Stimulated activated CD8-positive, alpha-beta memory T cell treated with anti-CD3 and anti-CD28 coated beads, Interleukin-4, amount 100 ng/mL, for 48 hours (primary cell): ENCODE data around the gene TRDN.
"Not testable (repeated sequence)": the region's sequence is repeated elsewhere in the genome, so short reads cannot be mapped to it uniquely, and the experiment has no call there.

Experiments used
- DNase-seq: peaks from one replicate; pipeline ENCODE4 v3.0.0-alpha.2; 2020

Gene TRDN

DNA sequence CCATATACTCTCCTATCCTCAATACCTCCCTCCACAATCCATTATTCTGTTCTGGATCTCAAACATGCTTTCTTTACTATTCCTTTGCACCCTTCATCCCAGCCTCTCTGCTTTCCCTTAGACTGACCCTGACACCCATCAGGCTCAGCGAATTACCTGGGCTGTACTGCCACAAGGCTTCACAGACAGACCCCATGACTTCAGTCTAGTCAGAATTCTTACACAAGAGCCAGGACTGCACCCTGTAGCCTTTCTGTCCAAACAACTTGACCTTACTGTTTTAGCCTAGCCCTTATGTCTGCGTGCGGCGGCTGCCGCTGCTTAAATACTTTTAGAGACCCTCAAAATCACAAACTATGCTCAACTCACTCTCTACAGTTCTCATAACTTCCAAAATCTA is 76.9 kb downstream of the TRDN start:
- not testable (repeated sequence) for DNase-seq

DNA sequence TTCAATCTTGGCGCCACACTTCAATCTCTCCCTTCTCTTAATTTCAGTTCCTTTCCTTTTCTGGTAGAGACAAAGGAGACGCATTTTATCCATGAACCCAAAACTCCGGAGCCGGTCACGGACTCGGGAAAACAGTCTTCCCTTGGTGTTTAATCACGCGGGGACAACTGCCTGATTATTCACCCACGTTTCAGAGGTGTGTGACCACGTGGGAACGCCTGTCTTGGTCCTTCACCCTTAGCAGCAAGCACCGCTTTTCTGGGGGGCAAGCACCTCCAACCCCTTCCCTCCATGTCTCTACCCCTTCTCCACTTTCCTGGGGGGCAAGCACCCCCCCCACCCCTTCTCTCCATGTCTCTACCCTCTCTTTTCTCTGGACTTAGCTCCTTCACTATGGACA is 79.3 kb downstream of the TRDN start:
- DNase-seq = not testable (repeated sequence)

DNA sequence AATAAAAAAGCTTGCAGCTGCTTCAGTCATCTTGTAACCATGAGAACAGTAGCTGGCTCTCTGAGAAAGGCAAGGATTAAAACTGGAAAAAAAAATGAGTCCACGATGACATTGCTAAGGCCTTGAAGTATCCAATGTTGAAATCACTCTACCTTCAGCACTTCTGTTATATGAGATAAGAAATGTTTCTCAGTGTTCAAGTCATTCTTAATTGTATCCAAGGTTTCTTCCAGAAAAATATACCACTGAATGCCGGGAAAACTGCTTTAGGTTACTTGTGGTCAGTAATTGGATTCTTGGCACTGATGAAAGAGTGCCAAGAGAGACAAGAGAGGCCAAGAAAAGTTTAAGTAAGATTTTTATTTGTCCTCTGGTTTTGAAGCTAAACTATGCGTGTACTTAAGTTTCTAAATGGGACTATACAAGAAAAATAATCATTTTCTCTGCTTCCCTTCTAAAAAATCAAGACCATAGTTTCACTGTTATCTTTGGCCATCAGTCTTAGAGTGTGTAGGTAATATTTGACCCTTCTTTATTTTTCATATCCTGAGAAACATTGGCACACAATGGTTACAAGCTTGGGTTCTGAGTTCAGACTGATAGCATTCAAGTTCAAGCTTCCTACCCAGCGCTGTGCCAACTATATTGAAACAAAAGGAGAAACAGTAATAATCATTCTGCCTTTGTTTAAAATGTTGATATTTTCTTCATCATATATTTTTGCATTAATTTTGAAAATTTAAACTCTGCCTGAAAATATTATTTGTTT is 84.6 kb downstream of the TRDN start:
- DNase-seq = no peak

DNA sequence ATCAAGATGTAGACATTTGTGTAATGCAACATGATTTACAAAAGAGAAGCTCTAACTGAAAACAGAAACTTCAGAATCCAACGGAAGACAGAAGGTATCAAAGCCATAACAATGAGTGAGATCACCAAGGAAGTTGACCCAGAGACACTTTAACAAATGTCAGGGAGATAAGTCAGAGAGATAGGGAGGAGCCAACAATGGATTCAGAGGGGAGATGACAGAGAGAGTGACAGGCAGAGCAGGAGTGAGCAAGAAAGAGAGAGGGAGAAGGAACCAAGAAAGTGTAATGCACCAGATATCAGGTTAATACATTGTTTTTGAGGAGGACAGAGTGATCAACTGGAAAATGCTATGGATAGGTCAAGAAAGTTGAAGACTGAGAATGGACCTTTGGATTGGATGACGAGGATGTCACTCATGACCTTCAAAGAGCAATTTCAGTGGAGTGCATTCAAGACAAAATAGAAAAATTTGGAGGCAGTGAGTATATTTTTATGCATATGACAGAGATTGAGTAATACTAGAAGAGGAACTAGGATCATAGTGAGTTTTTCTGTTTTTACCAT is 86.6 kb downstream of the TRDN start:
- no peak for DNase-seq

DNA sequence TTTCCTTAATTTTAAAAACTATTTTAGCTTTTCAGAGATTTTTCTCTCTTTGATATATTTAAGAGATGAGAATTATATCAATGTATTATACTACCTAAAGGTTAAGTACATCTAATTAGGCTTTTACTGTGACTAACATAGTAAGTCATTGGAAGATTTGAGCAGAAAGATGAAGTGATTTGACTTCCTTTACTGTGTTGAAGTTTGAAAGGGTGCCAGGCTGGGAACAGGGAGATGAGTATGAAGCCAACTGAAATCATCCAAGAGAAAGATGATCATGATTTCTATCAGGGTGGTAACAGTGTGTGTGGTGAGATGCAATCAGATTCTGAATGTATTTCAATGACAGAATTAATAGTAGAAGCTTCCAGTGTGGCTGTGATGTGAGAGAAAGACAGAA is 87.3 kb downstream of the TRDN start:
- no peak for DNase-seq

DNA sequence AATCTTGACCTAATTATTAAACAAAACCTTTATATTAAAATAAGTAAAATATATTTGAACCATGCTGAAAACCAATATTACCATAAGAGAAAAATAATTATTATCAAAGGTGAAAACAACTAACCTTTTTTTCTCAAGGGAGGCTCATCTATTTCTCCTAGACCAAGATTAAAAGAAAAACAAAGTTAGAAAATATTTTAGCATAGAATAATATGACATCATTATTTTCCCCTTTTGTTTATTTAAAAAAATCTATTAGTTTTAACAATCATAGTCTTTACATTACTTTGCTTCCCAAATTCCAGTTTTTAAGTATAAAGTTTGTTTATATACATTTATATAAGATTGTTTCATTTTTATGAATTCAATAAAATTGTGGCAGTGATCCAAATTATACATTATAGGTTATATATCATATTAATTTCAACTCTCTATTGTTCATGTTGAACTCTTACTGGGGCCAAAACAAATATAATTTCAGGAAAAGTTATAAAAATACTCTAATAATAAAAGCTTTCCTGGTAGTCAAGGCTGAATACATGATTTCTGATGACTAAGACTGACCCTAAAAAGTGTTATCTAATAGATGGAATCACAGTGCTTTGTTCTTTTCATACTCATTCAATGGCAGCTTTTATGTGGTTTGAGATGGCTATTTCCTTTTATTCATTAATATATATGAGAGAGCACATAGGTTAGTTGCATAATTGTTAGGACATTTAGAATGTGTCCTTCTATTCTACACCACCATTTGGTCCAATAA is 89.4 kb downstream of the TRDN start:
- DNase-seq = no peak

DNA sequence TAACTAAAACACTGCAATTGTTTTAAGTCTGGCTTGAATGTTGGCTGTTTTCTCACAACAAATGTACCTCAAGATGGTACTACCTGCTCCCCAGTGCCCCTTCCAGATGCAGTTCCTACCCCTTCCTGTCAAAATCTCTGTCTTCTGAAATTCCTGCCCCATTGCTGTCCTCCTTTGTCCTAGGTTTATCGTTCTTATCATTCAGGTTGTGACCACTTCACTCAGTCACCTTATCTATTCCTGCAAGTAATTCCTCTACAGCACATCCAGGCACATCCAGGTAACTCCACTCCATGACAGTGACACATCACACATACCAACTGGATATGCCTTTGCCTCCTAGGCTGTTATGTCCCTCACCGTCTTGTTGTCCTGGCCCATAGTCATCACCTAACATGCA is 90.2 kb downstream of the TRDN start:
- DNase-seq = no peak

DNA sequence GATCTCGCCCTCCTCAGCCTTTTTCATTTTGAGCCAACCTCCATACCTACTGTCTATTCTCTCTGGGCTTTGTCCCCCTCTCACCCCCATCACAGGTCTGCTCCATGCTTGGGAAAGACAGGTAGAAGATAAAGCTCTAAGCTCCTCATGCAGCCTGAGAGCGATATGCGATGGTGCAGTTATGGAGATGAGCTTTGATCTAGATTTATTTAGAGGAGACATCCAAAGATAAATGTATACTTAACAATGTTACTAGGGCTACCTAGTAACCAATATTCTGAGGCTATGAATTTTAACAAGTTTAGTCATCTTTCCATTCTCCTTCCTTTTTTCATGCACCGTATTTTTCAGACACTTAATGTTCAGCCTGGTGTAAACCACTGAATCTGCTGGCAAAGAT is 95.3 kb downstream of the TRDN start:
- no peak for DNase-seq

DNA sequence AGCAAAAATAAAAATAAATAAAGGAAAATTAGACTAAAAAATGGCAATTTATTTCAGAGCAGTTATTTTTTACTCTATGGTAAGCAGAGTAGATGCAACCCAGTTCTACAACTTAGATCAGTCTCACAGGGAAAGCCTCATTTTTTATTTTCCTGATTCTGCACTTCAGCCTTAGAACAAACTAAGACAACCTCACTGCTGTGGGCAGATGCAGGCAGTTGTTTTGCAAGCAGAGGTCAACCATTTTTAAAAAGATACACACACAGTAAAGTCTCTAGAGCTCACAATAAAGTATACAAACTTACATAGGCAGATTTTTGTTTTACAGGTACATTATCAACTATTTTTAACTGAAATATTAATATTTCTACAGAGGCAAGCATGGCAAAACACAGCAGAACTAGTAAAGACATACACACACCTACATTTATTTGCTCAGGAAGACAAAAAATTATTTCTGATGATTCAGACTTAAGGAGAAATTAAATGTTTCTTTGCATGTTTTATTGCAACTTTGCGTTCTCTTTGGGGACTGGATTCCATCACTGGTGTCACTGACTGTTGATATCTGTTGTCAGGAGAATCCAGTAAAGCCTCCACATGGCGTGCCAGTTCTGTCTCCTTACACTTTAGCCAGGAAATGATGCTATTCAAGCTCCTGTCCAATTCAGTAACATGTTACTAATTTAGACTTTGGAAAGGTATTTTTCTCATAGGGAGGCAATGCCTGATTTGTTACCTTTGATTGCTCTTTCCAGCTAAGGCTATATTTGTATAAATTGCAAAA is 102.7 kb downstream of the TRDN start:
- DNase-seq = no peak

DNA sequence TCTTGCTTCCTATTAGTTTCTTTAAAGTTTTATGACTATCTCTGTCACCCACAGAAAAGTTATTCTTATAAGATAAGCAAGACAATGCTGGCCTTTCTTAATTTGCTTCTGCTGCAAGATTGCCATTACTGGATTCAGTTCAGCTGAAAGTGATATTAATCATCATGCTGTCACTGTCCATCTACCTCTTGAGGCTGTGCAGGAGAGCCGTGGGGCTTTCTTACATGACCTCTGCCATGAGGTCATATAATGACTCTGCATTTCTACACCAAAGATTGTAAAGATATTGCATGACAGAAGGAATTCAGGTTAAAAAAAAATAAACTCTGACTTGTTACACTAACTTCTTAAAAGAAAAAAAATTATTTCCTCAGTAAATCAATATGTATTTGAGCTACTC is 106.9 kb downstream of the TRDN start:
- no peak for DNase-seq

DNA sequence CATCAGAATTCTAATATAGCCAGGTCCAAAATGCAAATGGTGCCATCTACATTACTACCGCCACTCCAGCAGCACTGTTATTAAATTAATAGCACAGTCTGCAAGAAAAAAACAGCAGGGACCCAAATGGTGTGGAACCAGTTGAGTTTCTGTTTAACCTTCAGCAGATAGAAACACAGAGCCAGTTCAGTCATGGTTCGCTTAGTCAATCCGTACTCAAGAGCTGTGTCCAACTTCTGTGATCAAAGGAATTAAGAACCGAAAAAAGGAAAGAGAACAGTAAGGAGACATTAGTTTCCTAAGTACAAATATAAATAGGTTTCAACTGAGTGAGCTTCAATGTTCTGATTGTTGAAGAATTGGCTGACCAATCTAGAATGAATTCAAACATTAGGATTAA is 107.7 kb downstream of the TRDN start:
- DNase-seq = no peak

DNA sequence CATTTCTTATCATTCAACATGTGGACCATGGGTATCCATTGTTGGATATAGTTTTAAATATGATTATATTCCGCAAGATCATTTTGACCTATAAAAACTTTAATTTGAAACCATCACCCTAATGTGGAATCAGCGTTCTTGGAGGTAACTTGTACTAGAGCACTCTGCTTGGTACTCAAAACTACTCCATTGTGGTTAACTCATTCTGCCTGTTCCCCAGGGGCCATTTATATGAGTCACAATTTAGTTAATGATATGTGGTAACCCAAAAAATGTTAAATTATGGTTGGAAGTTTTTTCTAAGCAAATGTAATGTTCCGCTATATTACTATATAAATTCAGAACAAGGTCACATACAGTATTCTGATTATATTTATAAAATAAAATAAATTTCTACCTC is 109.3 kb downstream of the TRDN start:
- no peak for DNase-seq

DNA sequence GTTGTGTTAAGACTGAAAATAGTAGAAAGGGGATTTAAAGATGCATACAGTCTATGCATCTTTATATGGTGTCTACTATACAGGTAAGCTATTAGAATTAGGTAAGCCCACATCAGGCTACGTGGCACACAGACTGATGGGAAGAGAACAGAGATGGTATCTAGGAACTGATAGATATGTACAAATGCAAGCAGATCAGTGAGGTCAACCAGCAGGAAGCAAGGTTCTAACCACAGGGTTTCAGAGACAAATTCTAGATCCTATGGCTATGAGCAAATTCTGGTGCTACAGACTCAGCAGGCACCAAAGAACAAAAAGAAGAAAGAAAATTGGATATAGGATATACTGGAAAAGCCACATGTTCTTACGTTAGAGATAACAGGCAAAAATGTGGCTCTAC is 110.6 kb downstream of the TRDN start:
- DNase-seq = no peak

DNA sequence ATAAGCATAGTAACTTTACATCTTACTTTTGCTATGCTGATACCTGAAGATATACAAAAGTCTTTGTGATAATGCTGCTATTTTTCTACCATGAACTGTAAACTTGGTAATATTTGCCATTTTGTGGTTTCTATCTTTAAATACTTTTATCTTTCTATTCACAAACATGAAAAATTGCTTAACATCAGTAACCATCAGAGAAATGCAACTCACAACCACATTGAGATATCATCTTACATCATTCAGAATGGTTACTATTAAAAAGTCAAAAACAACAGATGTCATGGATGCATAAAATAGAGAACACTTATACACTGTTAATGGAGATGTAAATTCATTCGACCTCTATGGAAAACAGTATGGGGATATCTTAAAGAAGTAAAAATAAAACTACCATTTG is 112.0 kb downstream of the TRDN start:
- no peak for DNase-seq

DNA sequence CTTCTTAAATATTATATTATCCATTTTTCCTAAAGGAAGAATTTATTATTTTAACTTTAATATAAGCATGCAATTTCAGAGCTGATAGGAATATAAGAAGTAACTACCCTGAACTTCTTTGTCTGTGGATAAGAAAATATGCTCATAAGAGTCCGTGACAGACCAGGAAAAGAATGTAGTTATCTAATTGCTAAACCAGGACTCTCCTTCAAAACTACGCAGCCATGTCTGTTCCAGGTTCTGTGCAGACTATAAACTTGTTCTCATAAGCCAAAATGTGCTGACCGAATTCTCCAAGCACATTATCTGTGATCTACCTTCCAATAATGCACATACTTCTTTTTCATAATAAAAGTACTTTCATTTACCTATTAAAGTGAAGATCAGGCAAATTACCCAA is 116.5 kb downstream of the TRDN start:
- no peak for DNase-seq

DNA sequence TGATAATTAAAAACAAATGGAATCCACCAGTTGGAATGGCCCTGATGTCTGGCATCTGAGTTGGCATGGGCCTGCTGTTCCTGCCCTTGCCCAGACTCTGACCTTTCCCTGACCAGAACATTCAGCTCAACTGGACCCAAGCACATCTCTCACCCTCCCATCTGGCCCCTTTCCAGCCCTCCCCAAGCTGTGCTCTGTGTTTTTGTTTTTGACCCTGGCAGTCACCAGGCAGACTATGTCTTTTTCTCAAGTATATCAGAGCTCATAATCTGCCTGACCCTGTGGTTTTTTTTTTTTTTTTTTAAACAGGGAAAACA is 117.6 kb downstream of the TRDN start:
- no peak for DNase-seq

DNA sequence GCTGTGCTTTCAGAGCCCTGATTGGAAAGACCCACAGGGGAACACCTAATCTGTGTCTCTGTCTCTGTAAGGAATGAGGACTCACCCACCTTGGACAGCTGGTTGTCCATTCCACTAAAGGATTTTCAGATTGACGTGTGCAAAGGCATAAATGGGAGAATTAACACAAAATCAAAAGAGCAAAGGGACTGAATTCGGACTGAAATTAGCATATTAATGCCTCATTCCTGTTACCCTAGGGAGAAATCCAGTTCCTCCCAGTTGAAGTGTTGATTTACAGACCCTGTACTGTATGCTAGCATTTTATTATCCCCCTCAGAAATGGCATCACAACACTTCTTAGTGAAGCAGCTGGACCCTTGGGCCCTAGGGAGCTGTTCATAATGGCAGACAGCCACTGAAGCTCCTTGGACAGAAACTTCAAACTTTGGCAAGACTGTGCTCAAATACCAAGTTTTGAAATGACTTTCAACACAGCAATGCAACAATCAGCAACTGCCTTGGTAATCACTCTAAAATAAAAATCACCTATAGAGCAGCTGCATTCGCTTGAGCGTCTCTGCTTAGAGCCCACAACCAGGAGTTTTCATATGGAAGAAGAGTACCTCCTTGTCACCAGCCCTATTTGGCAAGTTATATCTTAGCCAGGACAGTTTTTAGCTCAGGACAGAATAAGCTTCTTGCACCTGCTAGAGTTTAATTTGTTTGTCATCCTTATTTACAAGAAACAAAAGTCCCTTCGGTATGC is 118.1 kb downstream of the TRDN start:
- no peak for DNase-seq

DNA sequence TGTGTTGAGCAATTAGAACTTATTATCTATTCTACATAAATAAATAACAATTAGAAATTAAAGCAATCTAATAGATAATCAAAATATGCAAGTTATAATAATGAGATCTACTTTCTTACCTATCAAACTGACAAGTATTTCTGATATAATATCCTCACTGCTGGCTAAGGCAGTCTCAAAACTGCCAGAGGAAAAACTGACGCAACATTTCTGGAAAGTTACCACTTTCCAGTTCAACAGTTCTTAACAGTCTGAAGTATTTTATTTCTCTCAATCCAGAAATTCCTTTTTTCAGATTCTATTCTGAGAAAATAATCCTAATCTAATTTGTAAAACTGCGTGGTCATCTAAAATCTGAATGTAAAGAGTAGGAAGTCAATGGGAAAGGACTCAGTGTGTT is 121.0 kb downstream of the TRDN start:
- no peak for DNase-seq

DNA sequence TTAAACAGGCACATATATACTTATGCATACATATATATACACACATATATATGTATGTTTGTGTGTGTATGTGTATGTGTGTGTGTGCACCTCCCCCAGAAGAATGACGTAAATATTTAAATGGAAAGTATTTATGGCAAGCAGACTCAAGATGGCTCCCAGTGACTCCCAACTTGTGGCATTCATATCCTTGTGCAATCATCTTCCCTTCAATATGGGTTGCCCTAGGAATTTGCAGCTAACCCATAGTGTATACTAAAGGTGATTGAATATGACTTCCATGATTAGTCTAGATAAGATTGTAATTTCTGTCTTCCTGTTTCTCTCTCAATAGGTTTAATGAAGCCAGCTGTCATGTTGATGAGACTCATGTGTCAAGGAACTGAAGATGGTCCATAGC is 127.6 kb downstream of the TRDN start:
- DNase-seq = no peak

DNA sequence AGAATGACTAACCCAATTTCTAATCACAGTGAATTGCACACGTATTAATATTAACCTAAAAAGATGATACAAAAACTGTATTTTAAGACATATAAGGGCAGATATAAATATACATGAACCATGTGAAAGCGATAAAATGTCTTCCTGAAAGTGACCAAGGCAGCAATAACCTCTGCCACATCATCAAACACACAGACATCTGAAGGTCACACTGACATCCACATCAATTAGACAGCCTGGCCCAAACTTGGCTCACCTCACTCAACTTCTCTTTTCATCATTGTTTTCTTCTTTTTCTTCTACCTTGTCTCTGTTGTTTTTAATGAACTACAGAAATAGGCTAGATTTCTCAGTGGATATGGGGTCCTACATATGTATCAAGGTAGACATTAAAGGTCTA is 128.5 kb downstream of the TRDN start:
- no peak for DNase-seq

DNA sequence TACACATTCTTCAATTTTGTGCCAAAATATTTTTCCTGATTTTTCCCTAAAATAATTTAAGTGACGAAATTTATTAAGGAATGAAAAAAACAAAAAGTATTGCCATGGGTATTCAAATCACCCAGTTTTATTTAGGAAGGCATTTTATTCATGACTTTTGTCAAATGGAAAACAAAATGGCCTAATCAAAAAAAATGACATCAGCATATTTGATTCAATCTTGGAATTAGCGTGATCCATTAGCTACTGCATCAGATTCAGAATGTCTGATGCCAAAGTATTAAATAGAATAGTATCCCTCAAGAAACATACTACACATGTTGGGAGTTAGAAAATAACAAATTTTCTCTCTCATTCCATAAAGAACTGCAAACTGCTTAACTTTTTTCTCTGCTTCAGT is 129.2 kb downstream of the TRDN start:
- DNase-seq = no peak

DNA sequence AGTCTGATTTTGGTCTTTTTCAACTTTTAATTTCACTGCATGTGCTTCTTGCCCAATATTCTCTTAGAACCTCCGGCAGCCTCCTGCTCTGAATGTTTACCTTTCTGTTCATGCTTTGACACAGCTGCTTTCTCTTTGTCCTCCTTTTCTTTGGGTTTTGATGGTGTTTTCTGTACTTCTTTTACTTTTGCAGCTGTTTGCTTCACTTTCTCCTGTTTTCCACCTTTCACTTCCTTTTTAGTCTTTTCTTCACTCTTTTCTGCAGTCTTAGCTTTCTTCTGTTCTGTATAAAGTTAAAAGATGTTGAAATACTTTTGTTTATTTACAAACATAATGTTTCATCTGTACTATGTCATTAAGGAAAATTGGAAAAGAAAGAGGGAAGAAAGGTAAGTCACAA is 133.1 kb downstream of the TRDN start:
- no peak for DNase-seq

DNA sequence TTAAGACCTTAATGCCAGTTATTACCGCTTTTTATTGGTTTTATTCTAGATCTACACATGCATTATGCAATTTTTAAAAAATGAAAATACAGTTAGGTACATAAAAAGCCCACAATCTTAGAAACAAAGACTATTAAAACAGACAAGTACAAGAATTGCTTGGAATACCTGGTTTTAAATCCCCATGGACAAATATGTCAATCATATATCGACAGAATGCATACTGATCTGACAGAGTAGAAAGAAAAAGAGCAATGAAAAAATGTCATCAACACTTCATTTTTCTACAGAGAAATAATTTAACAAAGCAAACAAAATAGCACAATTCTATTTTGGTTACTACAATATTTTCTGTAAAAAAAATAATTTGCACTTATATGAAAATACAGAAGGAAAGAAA is 139.7 kb downstream of the TRDN start:
- DNase-seq = no peak
